ENCODE measurements around the gene LRGUK. TPM values are rescaled to one million over a fixed set of nuclear protein-coding genes. Genes with fewer than 3 reads are reported as not detected.

The LRGUK gene
- total RNA-seq, 4 donors from 2014 or later: 0.07 to 1.0 (median 0.63) TPM

GRCh38 chr7:134113655-134114054 is 13.5 kb upstream of the LRGUK start:
- H3K36me3 ChIP-seq: no peaks in the 10 kb centered on the region
- TF ChIP-seq POLR2AphosphoS5 (IDR thresholded peaks at IDR 0.05) (no peak), EP300 (IDR thresholded peaks at IDR 0.05) (no peak), POLR2A (IDR thresholded peaks at IDR 0.05) (no peak)
- TF ChIP-seq, protein P1, sequence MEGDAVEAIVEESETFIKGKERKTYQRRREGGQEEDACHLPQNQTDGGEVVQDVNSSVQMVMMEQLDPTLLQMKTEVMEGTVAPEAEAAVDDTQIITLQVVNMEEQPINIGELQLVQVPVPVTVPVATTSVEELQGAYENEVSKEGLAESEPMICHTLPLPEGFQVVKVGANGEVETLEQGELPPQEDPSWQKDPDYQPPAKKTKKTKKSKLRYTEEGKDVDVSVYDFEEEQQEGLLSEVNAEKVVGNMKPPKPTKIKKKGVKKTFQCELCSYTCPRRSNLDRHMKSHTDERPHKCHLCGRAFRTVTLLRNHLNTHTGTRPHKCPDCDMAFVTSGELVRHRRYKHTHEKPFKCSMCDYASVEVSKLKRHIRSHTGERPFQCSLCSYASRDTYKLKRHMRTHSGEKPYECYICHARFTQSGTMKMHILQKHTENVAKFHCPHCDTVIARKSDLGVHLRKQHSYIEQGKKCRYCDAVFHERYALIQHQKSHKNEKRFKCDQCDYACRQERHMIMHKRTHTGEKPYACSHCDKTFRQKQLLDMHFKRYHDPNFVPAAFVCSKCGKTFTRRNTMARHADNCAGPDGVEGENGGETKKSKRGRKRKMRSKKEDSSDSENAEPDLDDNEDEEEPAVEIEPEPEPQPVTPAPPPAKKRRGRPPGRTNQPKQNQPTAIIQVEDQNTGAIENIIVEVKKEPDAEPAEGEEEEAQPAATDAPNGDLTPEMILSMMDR (IDR thresholded peaks at IDR 0.05): no peak
- no peak overlapping the region for H3K27ac ChIP-seq
- H3K27me3 ChIP-seq: no peaks in the 10 kb centered on the region
- no peak for ATAC-seq
- H3K4me1 ChIP-seq: no peaks in the 10 kb centered on the region
- H3K9me3 ChIP-seq: no peaks in the 10 kb centered on the region
- no peak overlapping the region for H3K4me3 ChIP-seq

DNA sequence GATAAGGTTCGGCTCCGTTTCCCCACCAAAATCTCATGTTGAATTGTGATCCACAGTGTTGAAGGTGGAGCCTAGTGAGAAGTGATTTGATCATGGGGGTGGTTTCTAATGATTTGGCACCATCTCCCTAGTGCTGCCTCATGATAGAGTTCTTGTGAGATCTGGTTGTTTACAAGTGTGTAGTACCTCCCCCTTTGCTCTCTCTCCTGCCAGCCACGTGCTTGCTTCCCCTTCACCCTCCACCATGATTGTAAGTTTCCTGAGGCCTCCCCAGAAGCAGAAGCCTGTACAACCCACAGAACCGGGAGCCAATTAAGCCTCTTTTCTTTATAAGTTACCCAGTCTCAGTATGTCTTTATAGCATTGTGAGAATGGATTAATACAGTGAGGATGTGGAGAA is 12.1 kb upstream of the LRGUK start:
- no peak for ATAC-seq
- Histone ChIP-seq H3K36me3 (no peaks in the 10 kb centered on the region), H3K27me3 (no peaks in the 10 kb centered on the region), H3K9me3 (no peaks in the 10 kb centered on the region), H3K4me3 (no peak overlapping the region), H3K27ac (no peak overlapping the region), H3K4me1 (no peaks in the 10 kb centered on the region)
- TF ChIP-seq EP300 (IDR thresholded peaks at IDR 0.05) (no peak), POLR2AphosphoS5 (IDR thresholded peaks at IDR 0.05) (no peak), POLR2A (IDR thresholded peaks at IDR 0.05) (no peak)
- TF ChIP-seq, protein P1 (IDR thresholded peaks at IDR 0.05): no peak
- WGBS, 2 donors (ENCODE audit: low coverage in 1 of 2): 74 to 77% methylated on average over 4 of the region's 4 CpGs

DNA sequence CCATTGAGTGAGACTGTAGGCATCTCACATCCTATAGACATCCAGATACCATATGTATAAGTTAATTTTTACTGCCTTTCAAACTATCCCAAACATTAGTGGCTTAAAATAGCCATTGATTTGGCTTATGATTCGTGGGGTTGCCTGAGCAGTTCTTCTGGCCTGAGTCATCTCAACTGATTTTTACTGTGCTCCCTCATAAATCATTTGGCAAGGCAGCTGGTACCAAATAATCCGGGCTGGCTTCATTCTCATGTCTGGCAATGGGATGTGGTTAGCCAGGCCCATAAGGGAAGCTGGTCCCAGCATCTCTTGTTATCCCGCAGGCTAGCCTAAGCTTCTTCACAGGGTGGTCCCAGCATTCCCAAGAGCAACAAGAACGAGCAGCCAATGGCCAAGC is 6.7 kb upstream of the LRGUK start:
- 44 to 64% methylated on average over 2 to 4 of the region's 4 CpGs for WGBS, 2 donors (ENCODE audit: low coverage in 1 of 2)
- Histone ChIP-seq H3K27ac (no peak overlapping the region), H3K9me3 (no peaks in the 10 kb centered on the region), H3K4me1 (no peaks in the 10 kb centered on the region), H3K36me3 (no peaks in the 10 kb centered on the region), H3K27me3 (no peaks in the 10 kb centered on the region), H3K4me3 (no peak overlapping the region)
- no peak for TF ChIP-seq EP300 (IDR thresholded peaks at IDR 0.05)
- TF ChIP-seq POLR2AphosphoS5 (IDR thresholded peaks at IDR 0.05): no peak
- no peak for TF ChIP-seq POLR2A (IDR thresholded peaks at IDR 0.05)
- TF ChIP-seq, protein P1 (IDR thresholded peaks at IDR 0.05): no peak
- ATAC-seq: no peak

DNA sequence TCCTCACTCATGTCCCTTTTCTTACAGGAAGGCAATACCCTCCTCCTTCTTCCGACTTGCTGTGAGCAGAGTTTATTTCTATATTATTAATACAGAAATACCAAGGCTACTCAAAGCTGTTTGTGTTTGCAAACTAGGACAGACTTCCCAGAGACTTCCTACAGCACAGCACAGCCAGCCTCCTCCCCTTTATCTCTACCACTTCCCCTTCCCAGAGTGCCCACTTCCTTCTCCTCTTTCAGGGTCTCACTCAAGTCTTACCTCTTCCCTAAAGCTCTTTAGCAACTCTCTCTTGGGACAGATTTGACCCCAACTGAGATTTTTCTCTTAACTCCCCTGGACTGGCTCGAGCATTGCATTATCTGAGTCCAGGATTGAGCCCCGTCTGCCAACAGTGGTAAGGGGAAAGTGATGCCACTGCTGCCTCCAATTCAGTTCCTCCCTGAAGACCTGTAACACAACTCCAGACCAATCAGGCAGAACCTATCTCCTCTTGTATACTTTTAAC is 5.5 kb upstream of the LRGUK start:
- Histone ChIP-seq H3K27ac (no peak overlapping the region), H3K4me1 (peaks cover 0 to 3% (median 0%) of the 10 kb centered on the region in 3 donors), H3K9me3 (no peaks in the 10 kb centered on the region), H3K4me3 (no peak overlapping the region), H3K27me3 (no peaks in the 10 kb centered on the region), H3K36me3 (no peaks in the 10 kb centered on the region)
- TF ChIP-seq POLR2A (IDR thresholded peaks at IDR 0.05) (no peak), POLR2AphosphoS5 (IDR thresholded peaks at IDR 0.05) (no peak), EP300 (IDR thresholded peaks at IDR 0.05) (no peak)
- ATAC-seq: no peak
- WGBS, 2 donors (ENCODE audit: low coverage in 1 of 2): 70% methylated on average over 3 of the region's 3 CpGs; no CpG with 5 or more reads in 1 of the 2 donors

- WGBS, 2 donors (ENCODE audit: low coverage in 1 of 2): 75 to 83% methylated on average over 2 of the region's 2 CpGs
These were observed 4.2 kb upstream of the LRGUK start for GRCh38 chr7:134122980-134123379.

More at GRCh38 chr7:134122980-134123379, 4.2 kb upstream of the LRGUK start:
- Histone ChIP-seq H3K4me3 (no peak overlapping the region), H3K4me1 (peaks cover 0 to 13% (median 0%) of the 10 kb centered on the region in 3 donors), H3K9me3 (no peaks in the 10 kb centered on the region), H3K36me3 (no peaks in the 10 kb centered on the region), H3K27me3 (no peaks in the 10 kb centered on the region), H3K27ac (no peak overlapping the region)
- TF ChIP-seq EP300 (IDR thresholded peaks at IDR 0.05) (no peak), POLR2A (IDR thresholded peaks at IDR 0.05) (no peak), POLR2AphosphoS5 (IDR thresholded peaks at IDR 0.05) (no peak)
- TF ChIP-seq, protein P1 (IDR thresholded peaks at IDR 0.05): no peak
- ATAC-seq: no peak
